HEK293 (cell line): ENCODE data around the gene LILRB2.

ENCODE experiments used
- PBX3 ChIP-seq: sonication (generic); formaldehyde crosslinking; IDR thresholded peaks from 2 replicates; pipeline ENCODE4 v1.8.1; 2022; ENCODE audit warnings: mild to moderate bottlenecking, moderate library complexity, missing genetic modification reagents
- SALL2 ChIP-seq: fragments of 450-650 bp; formaldehyde crosslinking; IDR thresholded peaks from 2 replicates; pipeline ENCODE4 v1.5.0; 2017; ENCODE audit warnings: missing biosample characterization, mild to moderate bottlenecking, missing genetic modification characterization, borderline replicate concordance
- ZBTB7A ChIP-seq: fragments of 450-650 bp; formaldehyde crosslinking; IDR thresholded peaks from 2 replicates; pipeline ENCODE4 v1.5.1; 2016; ENCODE audit warnings: low read depth, missing biosample characterization, missing genetic modification characterization
- ZNF138 ChIP-seq: fragments of 450-650 bp; formaldehyde crosslinking; IDR thresholded peaks from 2 replicates; pipeline ENCODE4 v1.5.1; 2016; ENCODE audit warnings: missing biosample characterization, missing genetic modification characterization, borderline replicate concordance
- ZNF311 ChIP-seq: fragments of 450-650 bp; formaldehyde crosslinking; IDR thresholded peaks from 2 replicates; pipeline ENCODE4 v1.5.1; 2017; ENCODE audit warnings: missing biosample characterization, missing genetic modification characterization, borderline replicate concordance
- ZNF426 ChIP-seq: fragments of 450-650 bp; formaldehyde crosslinking; IDR thresholded peaks from 2 replicates; pipeline ENCODE4 v1.5.1; 2017; ENCODE audit warnings: missing biosample characterization, missing genetic modification characterization, mild to moderate bottlenecking, inconsistent platforms, moderate library complexity

- TF ChIP-seq ZBTB7A (tag by site-specific recombination), result no peak
- TF ChIP-seq PBX3 (CRISPR knock-in tag), result no peak
- TF ChIP-seq ZNF311, result no peak
- TF ChIP-seq ZNF138 (tag by site-specific recombination), result no peak
- TF ChIP-seq SALL2 (tag by site-specific recombination), result no peak
- no peak for TF ChIP-seq ZNF426 (tag by site-specific recombination)
Measured at GRCh38 chr19:54315956-54316355, 35.0 kb upstream of the LILRB2 start.
